ENCODE measurements around the gene LACTB. TPM values are rescaled to one million over a fixed set of nuclear protein-coding genes. Genes with fewer than 3 reads are reported as not detected.

The LACTB gene
- total and polyA plus RNA-seq, 2 of the 13 experiments (the other 11 are each of a cell fraction or from before 2014, with no cell fraction given): 14.8 to 23.0 TPM

- TF ChIP-seq ZNF609 (CRISPR knock-in tag; IDR thresholded peaks at IDR 0.05; ENCODE audit: borderline replicate concordance) (peak; percentile 49), FOXA1 (IDR thresholded peaks at IDR 0.05) (0 out of 2 replicates have a peak, but pooled peaks have one; percentile 5), FOXA1 (CRISPR knock-in tag; IDR thresholded peaks at IDR 0.05) (peak; percentile 81), RCOR2 (CRISPR knock-in tag; IDR thresholded peaks at IDR 0.05) (peak; percentile 82), ZNF773 (CRISPR knock-in tag; IDR thresholded peaks at IDR 0.05; ENCODE audit: borderline replicate concordance) (no peak), HDAC1 (CRISPR knock-in tag; IDR thresholded peaks at IDR 0.05) (peak; percentile 68), SMC3 (IDR thresholded peaks at IDR 0.05; ENCODE audit: low read length) (peak; percentile 7; the same call in 1 of the 2 replicates), CREM (IDR thresholded peaks at IDR 0.05) (peak; percentile 83), CREM (CRISPR knock-in tag; IDR thresholded peaks at IDR 0.05) (no peak), ZSCAN30 (CRISPR knock-in tag; IDR thresholded peaks at IDR 0.05) (no peak), ZNF563 (CRISPR knock-in tag; IDR thresholded peaks at IDR 0.05) (0 out of 2 replicates have a peak, but pooled peaks have one; percentile 21), ZMYM2 (CRISPR knock-in tag; IDR thresholded peaks at IDR 0.05) (peak; percentile 83), HNF4A (CRISPR knock-in tag; IDR thresholded peaks at IDR 0.05) (peak; percentile 94), ATF7 (IDR thresholded peaks at IDR 0.05) (no peak), ATF7 (CRISPR knock-in tag; IDR thresholded peaks at IDR 0.05) (0 out of 2 replicates have a peak, but pooled peaks have one; percentile 19), ZNF841 (CRISPR knock-in tag; IDR thresholded peaks at IDR 0.05; ENCODE audit: borderline replicate concordance) (no peak), IKZF5 (CRISPR knock-in tag; IDR thresholded peaks at IDR 0.05) (peak; percentile 78; the same call in 1 of the 2 replicates), SMARCE1 (IDR thresholded peaks at IDR 0.05; ENCODE audit: borderline replicate concordance) (peak; percentile 62; the same call in 1 of the 2 replicates), ZNF558 (CRISPR knock-in tag; IDR thresholded peaks at IDR 0.05; ENCODE audit: borderline replicate concordance) (no peak), ZNF326 (CRISPR knock-in tag; IDR thresholded peaks at IDR 0.05; ENCODE audit: borderline replicate concordance) (no peak), ZNF574 (CRISPR knock-in tag; IDR thresholded peaks at IDR 0.05) (peak; percentile 28; the same call in 1 of the 2 replicates), SMARCC2 (IDR thresholded peaks at IDR 0.05) (peak; percentile 88)
Measured at GRCh38 chr15:63107895-63108546, 13.6 kb upstream of the LACTB start (continued).

Data from HepG2 (cell line).